ENCODE measurements around the gene BMAL2.

Gene BMAL2

DNA sequence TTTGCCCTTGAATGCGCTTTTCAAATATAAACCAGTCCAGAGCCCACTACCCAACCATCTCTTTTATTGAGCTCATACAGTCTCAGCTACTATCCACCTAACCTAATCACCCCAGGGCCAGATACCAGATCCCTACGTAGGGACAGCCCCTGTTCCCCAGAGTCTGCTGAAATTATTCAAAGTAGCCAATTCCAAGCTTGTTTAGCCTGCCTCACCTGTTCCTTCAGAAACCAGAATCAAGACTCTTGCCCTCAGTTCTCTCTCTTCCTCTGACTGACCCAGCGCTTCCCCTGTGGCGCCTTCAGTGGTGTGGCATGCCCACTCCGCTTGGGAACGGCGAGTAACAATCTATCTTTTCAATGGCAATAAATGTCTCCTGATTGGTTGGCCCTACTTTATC, 18.8 kb downstream of the BMAL2 start:
- TF ChIP-seq POLR2A (IDR thresholded peaks at IDR 0.05; ENCODE audit: low read depth, low read length), result no peak
- no peak for DNase-seq (ENCODE audit: insufficient read length, low spot score)
- FAIRE-seq, result no peak

DNA sequence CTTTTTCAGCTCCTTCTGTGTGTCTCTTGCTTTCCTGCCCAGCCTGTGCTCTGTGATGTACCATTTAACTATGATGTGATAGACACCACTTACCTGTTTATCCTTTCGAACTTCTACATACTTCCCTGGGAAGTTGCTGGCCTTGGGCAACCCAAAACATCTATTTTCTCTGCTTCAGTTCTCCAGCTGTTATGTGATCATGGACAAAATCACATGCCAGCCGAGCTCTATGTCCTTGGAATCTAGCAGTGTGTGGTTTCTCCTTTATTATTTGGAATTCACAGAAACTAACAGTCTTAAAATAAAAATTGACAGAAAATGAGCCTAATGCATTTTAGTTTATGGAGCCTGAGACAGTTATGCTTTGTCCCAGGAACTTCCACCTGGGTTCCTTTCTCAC, 22.9 kb downstream of the BMAL2 start:
- FAIRE-seq, result peak; percentile 20

GRCh38 chr12:27355979-27356378, 23.3 kb downstream of the BMAL2 start:
- DNase-seq (ENCODE audit: insufficient read length, low spot score), result no peak
- peak; percentile 48 for FAIRE-seq
- TF ChIP-seq POLR2A (IDR thresholded peaks at IDR 0.05; ENCODE audit: low read depth, low read length), result no peak

More for the DNA sequence above, 22.9 kb downstream of the BMAL2 start:
- no peak for TF ChIP-seq POLR2A (IDR thresholded peaks at IDR 0.05; ENCODE audit: low read depth, low read length)
- DNase-seq (ENCODE audit: insufficient read length, low spot score), result no peak

DNA sequence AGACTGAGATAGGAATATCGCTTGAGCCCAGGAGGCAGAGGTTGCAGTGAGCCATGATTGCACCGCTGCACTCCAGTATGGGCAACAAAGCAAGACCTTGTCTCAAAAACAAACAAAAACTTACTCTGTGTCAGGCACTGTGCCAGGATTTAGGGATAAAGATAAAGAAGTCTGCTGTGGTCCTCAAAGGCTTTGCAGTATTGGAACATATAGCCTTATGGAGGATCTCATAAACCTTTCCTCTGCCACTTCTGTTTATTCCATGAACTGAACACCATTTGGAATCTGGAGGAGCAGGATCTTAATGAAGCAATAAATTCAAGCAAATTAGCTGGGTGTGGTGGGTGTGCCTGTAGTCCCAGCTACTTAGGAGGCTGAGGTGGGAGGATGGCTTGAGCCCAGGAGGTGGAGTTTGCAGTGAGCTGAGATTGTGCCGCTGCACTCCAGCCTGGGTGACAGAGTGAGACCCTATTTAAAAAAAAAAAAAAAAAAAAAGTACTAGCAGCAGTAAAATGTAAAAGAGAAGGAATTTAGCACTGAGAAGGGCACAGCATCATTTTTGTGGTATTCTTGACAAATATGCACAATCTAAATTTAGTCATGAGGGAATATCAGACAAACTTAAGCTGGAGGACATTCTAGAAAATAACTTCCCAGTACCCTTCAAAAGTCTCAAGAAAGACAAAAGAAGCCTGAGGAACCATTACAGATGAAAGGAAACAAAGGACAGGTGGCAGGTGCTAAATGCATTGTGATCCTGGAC, 27.1 kb downstream of the BMAL2 start:
- no peak for FAIRE-seq
- no peak for TF ChIP-seq POLR2A (IDR thresholded peaks at IDR 0.05; ENCODE audit: low read depth, low read length)
- no peak for DNase-seq (ENCODE audit: insufficient read length, low spot score)

GRCh38 chr12:27361372-27361771, 28.7 kb downstream of the BMAL2 start:
- TF ChIP-seq POLR2A (IDR thresholded peaks at IDR 0.05; ENCODE audit: low read depth, low read length), result no peak
- DNase-seq (ENCODE audit: insufficient read length, low spot score) (no peak), FAIRE-seq (peak; percentile 83)

- DNase-seq (ENCODE audit: insufficient read length, low spot score), result no peak
- TF ChIP-seq POLR2A (IDR thresholded peaks at IDR 0.05; ENCODE audit: low read depth, low read length), result no peak
- FAIRE-seq, result no peak
Measured at GRCh38 chr12:27366621-27367020, 34.0 kb downstream of the BMAL2 start.

GRCh38 chr12:27367078-27367477, 34.4 kb downstream of the BMAL2 start:
- FAIRE-seq (peak; percentile 74), DNase-seq (ENCODE audit: insufficient read length, low spot score) (no peak)
- no peak for TF ChIP-seq POLR2A (IDR thresholded peaks at IDR 0.05; ENCODE audit: low read depth, low read length)

GRCh38 chr12:27382171-27382795, 49.6 kb downstream of the BMAL2 start:
- no peak for TF ChIP-seq POLR2A (IDR thresholded peaks at IDR 0.05; ENCODE audit: low read depth, low read length)
- FAIRE-seq, result no peak
- DNase-seq (ENCODE audit: insufficient read length, low spot score), result no peak

All from H54 (cell line).